H54 (cell line): ENCODE measurements around the gene PGAP3.

ENCODE experiments used
- DNase-seq: peaks from one replicate; pipeline ENCODE4 v3.0.0; 2011; ENCODE audit warnings: low spot score, mixed read lengths; ENCODE audit not compliant: insufficient read length
- FAIRE-seq: peaks from 3 replicates; lab custom pipeline; 2011; peaks lifted over from hg19 to GRCh38; lab: Jason Lieb, UNC
- POLR2A ChIP-seq: IDR thresholded peaks from 2 replicates; pipeline ENCODE4 v1.6.1; 2011; ENCODE audit warnings: low read depth, mild to moderate bottlenecking, low read length

PGAP3 gene

DNA sequence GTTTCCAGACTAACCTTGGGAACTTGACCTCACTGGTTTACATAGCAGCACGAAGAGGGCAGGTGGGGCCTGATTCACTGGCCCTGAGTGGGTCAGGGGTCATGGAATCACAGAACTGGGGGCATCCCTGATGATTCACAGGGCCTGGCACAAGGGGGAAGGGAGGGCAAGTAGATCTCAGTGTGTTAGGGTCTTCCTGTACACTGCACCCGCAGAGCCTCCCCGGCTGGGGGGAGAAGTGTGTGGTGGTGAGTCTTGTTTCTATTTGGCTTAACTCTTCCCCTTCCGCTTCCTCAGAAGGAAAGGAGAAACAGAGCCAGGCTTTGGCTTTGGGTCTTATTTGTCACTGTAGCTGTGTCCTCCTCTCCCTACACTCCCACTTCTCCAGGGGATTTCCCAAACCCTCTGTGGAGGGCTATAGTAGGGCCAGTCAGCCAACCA is 47.2 kb downstream of the PGAP3 start:
- TF ChIP-seq POLR2A = no peak
- no peak for FAIRE-seq
- DNase-seq = no peak

- no peak for FAIRE-seq
- TF ChIP-seq POLR2A = no peak
- no peak for DNase-seq
Observed at GRCh38 chr17:39639566-39640458, 48.0 kb downstream of the PGAP3 start.

GRCh38 chr17:39639043-39639442 is 48.8 kb downstream of the PGAP3 start:
- TF ChIP-seq POLR2A = no peak
- FAIRE-seq (no peak), DNase-seq (no peak)

DNA sequence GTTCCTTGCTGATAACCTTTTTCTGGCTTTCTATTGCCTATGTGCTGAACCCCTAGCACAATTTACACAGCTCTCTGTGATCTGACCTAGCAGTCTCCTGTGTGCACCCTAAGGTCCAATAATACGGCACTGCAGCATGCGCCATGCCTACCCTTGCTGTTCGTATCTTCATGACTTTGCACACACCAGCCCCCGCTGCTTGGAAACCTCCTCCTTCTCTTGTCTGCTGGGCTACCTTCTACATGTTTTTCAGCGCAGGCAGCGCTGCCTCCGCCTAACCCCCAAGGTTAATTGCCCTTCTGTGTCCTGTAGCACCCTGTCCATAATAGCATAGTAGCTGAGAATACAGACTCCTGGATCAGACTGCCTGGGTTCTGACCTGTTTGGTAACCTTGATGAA is 49.5 kb downstream of the PGAP3 start:
- DNase-seq = no peak
- no peak for TF ChIP-seq POLR2A
- FAIRE-seq = no peak

DNA sequence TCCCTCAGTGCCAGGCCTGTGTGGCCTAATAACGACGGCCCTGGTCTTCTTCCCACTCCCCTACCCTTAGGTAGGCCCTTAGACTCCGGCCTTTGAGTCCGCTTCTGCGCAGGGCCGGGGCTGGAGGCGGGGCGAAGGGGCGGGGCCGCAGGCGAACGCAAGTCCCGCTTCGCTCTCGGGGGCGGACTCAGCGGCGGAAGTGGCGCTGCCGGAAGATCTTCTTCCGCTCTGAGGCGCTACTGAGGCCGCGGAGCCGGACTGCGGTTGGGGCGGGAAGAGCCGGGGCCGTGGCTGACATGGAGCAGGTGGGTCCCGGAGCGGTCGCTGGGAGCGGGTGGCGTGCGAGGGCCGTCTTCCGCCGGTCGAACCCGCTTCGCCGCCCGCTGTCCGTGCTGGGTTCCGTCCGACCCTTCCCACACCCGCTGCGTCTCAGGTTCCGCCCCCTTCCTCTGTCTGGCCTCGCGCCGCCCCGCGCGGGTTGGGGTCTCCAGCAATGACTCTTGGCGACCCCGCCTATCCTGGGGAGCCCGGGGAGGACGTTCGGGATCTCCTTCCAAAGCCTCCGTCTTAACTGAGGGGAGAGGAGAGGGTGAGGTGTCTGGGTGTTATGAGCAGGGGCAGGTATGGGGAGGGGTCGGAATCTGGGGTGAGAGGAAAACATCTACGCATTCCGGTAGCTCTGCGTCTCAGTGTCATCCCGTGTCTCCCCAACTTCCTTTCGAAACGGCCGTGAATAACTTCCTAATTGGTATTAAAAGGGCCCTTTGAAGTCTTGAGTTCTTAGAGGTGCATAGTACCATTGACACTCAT is 50.7 kb downstream of the PGAP3 start, which contains the start of gene STARD3:
TSS of gene STARD3 (plus strand) at position 218 of the 810 bp plus-strand sequence. CDS start 16,388 bp downstream, outside the sequence.
- TF ChIP-seq POLR2A = peak; percentile 78; the same call in 1 of the 2 replicates
- no peak for FAIRE-seq
- peak; percentile 93 for DNase-seq

GRCh38 chr17:39636587-39636926 is 51.3 kb downstream of the PGAP3 start:
- TF ChIP-seq POLR2A = no peak
- DNase-seq = no peak

DNA sequence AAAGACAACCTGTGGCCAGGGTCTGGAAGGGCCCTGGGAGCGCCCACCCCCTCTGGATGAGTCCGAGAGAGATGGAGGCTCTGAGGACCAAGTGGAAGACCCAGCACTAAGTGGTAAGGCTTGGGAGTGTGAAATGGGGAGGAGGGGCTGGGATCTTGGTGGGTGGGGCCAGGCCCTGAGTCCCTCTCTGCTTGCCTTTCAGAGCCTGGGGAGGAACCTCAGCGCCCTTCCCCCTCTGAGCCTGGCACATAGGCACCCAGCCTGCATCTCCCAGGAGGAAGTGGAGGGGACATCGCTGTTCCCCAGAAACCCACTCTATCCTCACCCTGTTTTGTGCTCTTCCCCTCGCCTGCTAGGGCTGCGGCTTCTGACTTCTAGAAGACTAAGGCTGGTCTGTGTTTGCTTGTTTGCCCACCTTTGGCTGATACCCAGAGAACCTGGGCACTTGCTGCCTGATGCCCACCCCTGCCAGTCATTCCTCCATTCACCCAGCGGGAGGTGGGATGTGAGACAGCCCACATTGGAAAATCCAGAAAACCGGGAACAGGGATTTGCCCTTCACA is 52.2 kb downstream of the PGAP3 start:
- FAIRE-seq (no peak), DNase-seq (no peak)
- no peak for TF ChIP-seq POLR2A

More at GRCh38 chr17:39636587-39636926, 51.3 kb downstream of the PGAP3 start:
- FAIRE-seq = no peak

GRCh38 chr17:39634384-39634871 is 53.4 kb downstream of the PGAP3 start:
- no peak for TF ChIP-seq POLR2A
- FAIRE-seq = no peak
- DNase-seq = no peak

- DNase-seq = no peak
- no peak for TF ChIP-seq POLR2A
- FAIRE-seq = no peak
Observed at GRCh38 chr17:39633570-39634183, 54.2 kb downstream of the PGAP3 start.

- FAIRE-seq (no peak), DNase-seq (no peak)
- no peak for TF ChIP-seq POLR2A
Observed at GRCh38 chr17:39632153-39632941, 55.5 kb downstream of the PGAP3 start.

- DNase-seq (no peak), FAIRE-seq (no peak)
- TF ChIP-seq POLR2A = no peak
Observed at GRCh38 chr17:39631403-39631802, 56.5 kb downstream of the PGAP3 start.

DNA sequence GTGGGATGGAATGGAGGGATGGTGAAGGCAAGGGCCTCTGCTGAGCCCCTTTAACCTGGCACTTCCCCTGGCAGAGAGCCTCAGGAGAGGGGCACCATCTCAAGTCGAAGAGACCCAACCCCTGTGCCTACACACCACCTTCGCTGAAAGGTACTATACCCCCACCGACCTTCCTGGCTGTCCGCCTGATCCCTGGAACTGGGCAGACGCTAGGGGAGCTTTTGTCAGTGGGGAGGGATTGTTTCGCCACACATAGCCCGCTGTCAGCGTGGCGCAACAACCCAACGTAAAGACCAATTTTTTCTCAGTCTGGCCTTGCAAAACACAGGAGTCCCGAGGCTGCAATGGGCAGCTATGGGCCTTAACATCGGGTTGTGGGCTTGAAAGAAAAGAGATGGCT is 58.0 kb downstream of the PGAP3 start:
- DNase-seq = no peak
- no peak for TF ChIP-seq POLR2A
- FAIRE-seq = no peak
